Renal cortical epithelial cell (primary cell): Measurements from ENCODE around the gene JTB. TPM values are rescaled to one million over a fixed set of nuclear protein-coding genes. Genes with fewer than 3 reads are reported as not detected.

Experiments
- DNase-seq: peaks from one replicate; pipeline ENCODE4 v3.0.0-alpha.2; 2011; ENCODE audit warnings: low read depth
- total RNA-seq: library from RNA; depleted of rRNA; stranded (reverse); fragments of >200 nt; gene quantifications from 2 replicates; pipeline ENCODE4 v1.2.3, GENCODE V29; 2014

Gene JTB
- total RNA-seq, 1 donor from 2014 or later: 116 TPM

GRCh38 chr1:153932156-153933131 lies 45.0 kb downstream of the JTB start:
- no peak for DNase-seq

DNA sequence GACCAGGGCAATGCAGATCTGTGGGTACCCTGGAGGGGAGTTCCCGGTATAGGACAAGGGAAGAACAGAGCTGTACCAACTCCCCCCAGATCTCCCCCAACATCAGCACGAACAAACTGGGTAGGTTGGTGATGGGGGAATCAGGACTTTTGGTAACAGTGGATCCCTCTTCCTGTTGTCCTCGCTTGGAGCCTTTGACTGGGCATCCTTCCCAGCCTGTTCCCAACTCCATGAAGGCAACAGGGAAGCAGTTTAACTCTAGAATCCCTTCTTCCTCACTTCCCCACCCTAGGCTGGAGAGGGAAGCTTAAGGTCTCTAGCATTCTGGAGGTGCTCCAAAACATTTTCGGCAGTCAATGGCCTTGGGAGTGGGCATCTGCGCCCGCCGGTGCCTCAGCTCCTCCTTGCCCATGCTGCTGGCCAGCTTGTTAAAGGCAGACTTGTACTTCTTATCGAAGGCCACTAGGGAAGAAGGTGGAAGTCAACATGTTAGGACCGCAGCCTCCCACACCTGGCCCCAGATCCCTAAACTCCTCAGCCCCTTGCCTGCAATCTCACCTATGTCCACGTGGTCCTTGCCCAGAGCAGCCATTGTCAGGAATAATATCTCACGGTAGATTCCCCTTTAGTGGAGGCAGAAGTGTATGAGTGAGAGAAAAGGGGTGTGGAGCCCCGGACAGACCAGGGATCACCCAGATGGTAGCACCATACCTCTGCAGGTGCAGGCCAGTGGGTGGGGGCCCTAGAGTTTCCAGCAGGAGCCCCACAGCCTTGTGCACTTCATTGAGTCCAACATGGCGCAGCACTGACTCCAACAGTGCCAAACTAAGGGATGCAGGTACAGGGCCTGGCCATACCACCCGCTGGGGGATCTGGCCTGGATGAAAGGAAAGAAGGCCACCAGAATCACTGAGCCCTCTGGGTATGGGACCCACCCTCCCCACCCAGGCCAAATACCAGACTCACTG lies 47.2 kb downstream of the JTB start:
- no peak for DNase-seq

GRCh38 chr1:153929426-153929825 lies 48.0 kb downstream of the JTB start:
- DNase-seq: no peak

- DNase-seq: no peak
Measured at GRCh38 chr1:153928791-153929341, 48.6 kb downstream of the JTB start.

DNA sequence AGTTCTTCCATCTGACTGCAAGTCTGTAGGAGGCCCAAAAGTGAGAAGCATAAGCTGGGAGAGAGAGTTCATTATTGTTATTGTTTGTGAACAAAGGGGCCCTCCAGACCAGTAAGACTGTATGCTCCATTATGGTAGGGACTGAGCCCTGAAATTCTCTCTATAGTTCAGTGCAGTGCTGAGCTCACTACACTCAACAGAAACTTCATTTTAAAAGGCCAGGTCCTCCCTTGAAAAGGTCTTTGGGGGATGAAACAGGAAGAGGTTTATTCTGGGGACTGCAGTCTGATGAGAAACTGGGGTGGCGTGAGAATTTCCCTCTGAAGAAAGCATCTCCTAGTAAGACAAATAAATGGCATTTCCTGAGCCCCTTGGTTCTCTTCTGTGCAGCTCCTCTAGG lies 49.2 kb downstream of the JTB start:
- DNase-seq: no peak

GRCh38 chr1:153926405-153926804 lies 51.1 kb downstream of the JTB start:
- no peak for DNase-seq

Other genes starting within 250 kb of the JTB start
- 15.1 and 59.2 TPM in 2 replicates for gene INTS3, start 249.6 kb downstream of the JTB start, total RNA-seq
- 5.0 and 8.5 TPM in 2 replicates for gene SLC27A3, start 202.3 kb downstream of the JTB start, total RNA-seq
- gene GATAD2B, start 54.7 kb downstream of the JTB start, total RNA-seq: 2.6 and 16.6 TPM in 2 replicates
- 2.6 and 21.5 TPM in 2 replicates for gene DENND4B, start 31.0 kb downstream of the JTB start, total RNA-seq
- gene CRTC2, start 19.1 kb downstream of the JTB start, total RNA-seq: 2.8 and 6.6 TPM in 2 replicates
- gene SLC39A1, start 14.1 kb downstream of the JTB start, total RNA-seq: 203 and 214 TPM in 2 replicates
- 4.9 and 7.1 TPM in 2 replicates for gene CREB3L4, start 9.8 kb downstream of the JTB start, total RNA-seq
- gene RAB13, start 8.7 kb upstream of the JTB start, total RNA-seq: 80.6 and 154 TPM in 2 replicates
- 242 and 820 TPM in 2 replicates for gene RPS27, start 13.1 kb upstream of the JTB start, total RNA-seq
- gene NUP210L, start 177.4 kb upstream of the JTB start, total RNA-seq: 0.05 TPM in 1 of 2 replicates, not detected in the other
- gene TPM3, start 214.4 kb upstream of the JTB start, total RNA-seq: 654 and 806 TPM in 2 replicates
- not detected in 2 replicates for gene CFAP141, start 228.7 kb upstream of the JTB start, total RNA-seq
- gene UBAP2L, start 243.3 kb upstream of the JTB start, total RNA-seq: 21.9 and 127 TPM in 2 replicates